Stomach (tissue), 9 donors: ENCODE measurements around the gene CTDSPL. TPM values are rescaled to one million over a fixed set of nuclear protein-coding genes. Genes with fewer than 3 reads are reported as not detected.

Experiments used
- DNase-seq, 2 donors: peaks; one replicate each; pipeline versions ENCODE4 v3.0.0 to v3.0.0-alpha.2; 2013 to 2019
- H3K27ac ChIP-seq, 5 donors: fragments of 200-600 bp in 4 of 5; sonication (generic) in 4 of 5; one replicate each; pipeline ENCODE4 v1.5.1; 2013 to 2019; ENCODE audit warnings: mild to moderate bottlenecking in 1 of 5, moderate library complexity in 1 of 5
- H3K27me3 ChIP-seq, 3 donors: fragments of 200-600 bp; sonication (generic); one replicate each; pipeline ENCODE4 v1.5.1; 2017 to 2019; ENCODE audit warnings: mixed run types in 1 of 3
- H3K36me3 ChIP-seq, 4 donors: fragments of 200-600 bp; sonication (generic); 1 replicate in 3 of 4; 2 replicates in 1 of 4; pipeline ENCODE4 v1.5.1; 2016 to 2019
- H3K4me1 ChIP-seq, 4 donors: fragments of 200-600 bp; sonication (generic); one replicate each; pipeline ENCODE4 v1.5.1; 2016 to 2019
- H3K4me3 ChIP-seq, 4 donors: fragments of 200-600 bp; sonication (generic) in 3 of 4; one replicate each; pipeline ENCODE4 v1.5.1; 2016 to 2019; ENCODE audit warnings: mild to moderate bottlenecking in 1 of 4
- H3K9me3 ChIP-seq, 4 donors: fragments of 200-600 bp; sonication (generic); one replicate each; pipeline ENCODE4 v1.5.1; 2016 to 2019
- CTCF ChIP-seq, 7 experiments: fragments of 450-650 bp in 4 of 7; fragments of 200-600 bp in 3 of 7; sonication (generic) in 3 of 7; IDR thresholded peaks; one replicate each; pipeline ENCODE4 v1.5.1; 2016 to 2019; ENCODE audit warnings: antibody characterized with exemption in 7 of 7, control low read depth in 2 of 7, mild to moderate bottlenecking in 1 of 7
- EP300 ChIP-seq: sonication (generic); formaldehyde crosslinking; IDR thresholded peaks from one replicate; pipeline ENCODE4 v1.6.1; 2017; ENCODE audit warnings: antibody characterized with exemption
- POLR2A ChIP-seq, 4 donors: fragments of 450-650 bp; IDR thresholded peaks; one replicate each; pipeline ENCODE4 v1.6.1; 2016; ENCODE audit warnings: antibody characterized with exemption in 4 of 4, control low read depth in 2 of 4, mild to moderate bottlenecking in 1 of 4, moderate library complexity in 1 of 4
- POLR2AphosphoS5 ChIP-seq, 3 donors: sonication (generic); formaldehyde crosslinking; IDR thresholded peaks; one replicate each; pipeline ENCODE4 v1.6.1; 2016; ENCODE audit warnings: antibody characterized with exemption in 3 of 3
- WGBS, 5 donors: extraction: QIAGEN DNeasy Blood & Tissue Kit in 3 of 5; methylation state at CpG; one replicate each; pipeline versions ENCODE4 v1.1.5 to v1.1.7; 2013 to 2018; 5-methylcytosine and 5-hydroxymethylcytosine counted together
- intact Hi-C: fragments of 100-400 bp; cut with DNase I; formaldehyde crosslinking; loops from one replicate; pipeline ENCODE4 v1.15.1; 2023; ENCODE audit warnings: low total_unique reads
- polyA plus RNA-seq, 3 donors: library from polyadenylated mRNA; stranded (reverse); fragments of 200-250 nt; gene quantifications; one replicate each; pipeline ENCODE4 v1.2.3, GENCODE V29; 2013
- total RNA-seq, 5 donors: library from RNA; depleted of rRNA; stranded (reverse); fragments of >200 nt; gene quantifications; one replicate each; pipeline versions ENCODE4 v1.1.0 to v1.2.3, GENCODE V29; 2014 to 2016
- donor health status: healthy with polysubstance abuse.
- donor health status: Bipolar disorder and iron deficiency.
- donor health status: healthy.

CTDSPL gene
- total and polyA plus RNA-seq, 8 donors = 13.4 to 54.9 (median 30.2) TPM

DNA sequence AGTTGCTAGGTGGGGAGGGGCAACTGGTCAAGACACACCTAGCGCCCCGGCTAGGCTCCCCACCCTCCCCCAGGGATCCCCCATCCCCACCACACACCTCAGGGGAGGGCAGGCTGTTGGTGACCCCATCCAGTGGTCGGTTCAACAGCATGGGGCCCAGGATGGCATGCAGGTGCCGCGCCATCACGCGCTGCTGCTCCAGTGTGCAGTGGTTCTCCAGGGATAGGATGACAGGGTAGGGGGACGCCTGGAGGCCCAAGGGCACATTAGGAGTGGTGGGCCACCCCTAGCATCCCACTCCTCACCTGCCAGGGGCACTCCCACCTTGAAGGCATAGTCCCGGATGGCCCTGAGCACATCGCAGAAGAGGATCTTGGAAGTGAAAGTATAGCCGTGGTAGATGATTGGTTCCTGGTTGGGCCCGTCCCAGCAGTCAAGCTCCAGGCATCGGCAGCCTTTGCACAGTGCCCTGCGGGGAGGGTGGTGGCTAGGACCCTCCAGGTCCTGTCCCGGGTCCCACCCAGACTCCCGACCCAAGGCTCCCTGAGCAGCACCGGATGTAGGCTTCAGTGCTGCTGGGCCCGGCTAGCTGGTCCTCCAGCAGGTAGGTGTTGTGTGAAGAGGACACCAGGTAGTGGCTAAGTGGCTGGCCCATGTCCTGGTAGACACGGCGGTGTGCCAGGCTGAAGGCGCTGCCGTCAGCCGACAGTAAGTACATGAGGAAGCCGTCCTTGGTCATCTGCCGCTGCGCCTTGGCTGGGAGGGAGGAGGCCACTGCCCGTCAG, 148.3 kb downstream of the CTDSPL start:
- Histone ChIP-seq H3K4me3 (no peak overlapping the region), H3K4me1 (peaks cover 5 to 15% (median 9%) of the 10 kb centered on the region in 4 donors), H3K9me3 (no peaks in the 10 kb centered on the region), H3K27ac (no peak overlapping the region), H3K36me3 (peaks cover 24 to 91% (median 79%) of the 10 kb centered on the region in 4 donors), H3K27me3 (no peaks in the 10 kb centered on the region)
- WGBS, 5 donors = 70 to 94% (median 89%) methylated on average over 7 to 27 of the region's 27 CpGs
- intact Hi-C loops = no loop called here
- no peak for TF ChIP-seq POLR2AphosphoS5 (IDR thresholded peaks at IDR 0.05)
- TF ChIP-seq CTCF (IDR thresholded peaks at IDR 0.05) = no peak
- no peak for TF ChIP-seq POLR2A (IDR thresholded peaks at IDR 0.05)
- TF ChIP-seq EP300 = no peak
- DNase-seq = no peak

- WGBS, 5 donors = 84 to 94% (median 91%) methylated on average over 14 to 21 of the region's 21 CpGs
- DNase-seq = no peak
- H3K36me3 ChIP-seq = peaks cover 30 to 95% (median 79%) of the 10 kb centered on the region in 4 donors
These were observed 149.4 kb downstream of the CTDSPL start for GRCh38 chr3:38011111-38011510.

DNA sequence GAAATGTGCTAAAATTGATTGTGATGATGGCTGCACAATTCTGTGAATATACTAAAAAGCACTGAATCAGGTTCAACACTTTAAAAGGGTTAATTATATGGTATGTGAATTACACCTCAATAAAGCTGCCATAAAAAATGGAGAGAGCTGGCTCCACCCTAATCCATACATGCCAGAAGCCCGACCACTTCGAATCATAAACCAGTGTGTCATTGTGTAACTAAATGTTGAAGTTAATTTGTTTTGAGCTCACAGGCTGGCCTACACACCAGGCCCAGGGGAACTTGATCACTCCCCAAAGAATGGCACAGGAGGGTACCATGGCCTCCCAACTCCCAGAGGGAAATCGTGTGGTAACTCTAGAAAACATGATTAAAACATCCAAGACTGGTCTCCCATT, 153.8 kb downstream of the CTDSPL start:
- DNase-seq = no peak
- intact Hi-C loops = no loop called here
- Histone ChIP-seq H3K27ac (no peak overlapping the region), H3K27me3 (no peaks in the 10 kb centered on the region), H3K4me1 (peaks cover 0 to 8% (median 4%) of the 10 kb centered on the region in 4 donors), H3K9me3 (peaks cover 0 to 9% (median 3%) of the 10 kb centered on the region in 4 donors), H3K4me3 (no peak overlapping the region), H3K36me3 (peaks cover 22 to 94% (median 77%) of the 10 kb centered on the region in 4 donors)
- TF ChIP-seq CTCF (IDR thresholded peaks at IDR 0.05) = no peak
- TF ChIP-seq POLR2A (IDR thresholded peaks at IDR 0.05) = no peak
- no peak for TF ChIP-seq POLR2AphosphoS5 (IDR thresholded peaks at IDR 0.05)
- TF ChIP-seq EP300 = no peak
- WGBS, 5 donors = 69 to 84% (median 80%) methylated on average over 3 of the region's 3 CpGs

More at GRCh38 chr3:38011111-38011510, 149.4 kb downstream of the CTDSPL start:
- intact Hi-C loops = no loop called here
- no peak overlapping the region for H3K4me3 ChIP-seq
- peaks cover 0 to 4% (median 0%) of the 10 kb centered on the region in 4 donors for H3K4me1 ChIP-seq
- no peak for TF ChIP-seq POLR2AphosphoS5 (IDR thresholded peaks at IDR 0.05)
- no peak for TF ChIP-seq EP300
- TF ChIP-seq CTCF (IDR thresholded peaks at IDR 0.05) = no peak
- TF ChIP-seq POLR2A (IDR thresholded peaks at IDR 0.05) = no peak
- no peaks in the 10 kb centered on the region for H3K27me3 ChIP-seq
- peaks cover 0 to 4% (median 2%) of the 10 kb centered on the region in 4 donors for H3K9me3 ChIP-seq
- H3K27ac ChIP-seq = no peak overlapping the region

DNA sequence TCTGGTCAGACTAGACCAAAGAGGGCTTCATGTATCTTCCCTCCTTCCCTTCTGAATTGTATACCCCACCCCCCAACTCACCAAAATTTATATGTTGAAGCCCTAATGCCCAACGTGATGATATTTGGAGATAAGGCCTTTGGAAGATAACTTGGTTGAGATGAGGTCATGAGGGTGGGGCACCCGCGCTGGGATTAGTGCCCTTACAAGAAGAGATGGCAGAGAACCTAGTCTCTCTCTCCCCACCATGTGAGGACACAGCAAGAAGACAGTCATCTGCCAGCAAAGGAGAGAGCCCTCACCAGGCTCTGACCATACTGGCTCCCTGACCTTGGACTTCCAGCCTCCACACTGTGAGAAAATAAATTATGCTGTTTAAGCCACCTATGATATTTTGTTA, 154.3 kb downstream of the CTDSPL start:
- TF ChIP-seq POLR2AphosphoS5 (IDR thresholded peaks at IDR 0.05) = no peak
- TF ChIP-seq POLR2A (IDR thresholded peaks at IDR 0.05) = no peak
- TF ChIP-seq EP300 = no peak
- no peak for TF ChIP-seq CTCF (IDR thresholded peaks at IDR 0.05)
- DNase-seq = no peak
- Histone ChIP-seq H3K9me3 (peaks cover 0 to 9% (median 3%) of the 10 kb centered on the region in 4 donors), H3K4me3 (no peak overlapping the region), H3K27ac (no peak overlapping the region), H3K36me3 (peaks cover 19 to 89% (median 72%) of the 10 kb centered on the region in 4 donors), H3K4me1 (peaks cover 0 to 8% (median 4%) of the 10 kb centered on the region in 4 donors), H3K27me3 (no peaks in the 10 kb centered on the region)
- intact Hi-C loops = no loop called here
- WGBS, 5 donors = 80 to 89% (median 88%) methylated on average over 3 of the region's 3 CpGs
